Caco-2 (cell line): ENCODE results near the gene RHPN2. TPM values are rescaled to one million over a fixed set of nuclear protein-coding genes. Genes with fewer than 3 reads are reported as not detected.
A peak's percentile ranks its signal among the peaks of the same experiment; 100 is the strongest.

Experiments used
- BruUV-seq: library from RNA; stranded (reverse); fragments of 400-500 nt; replicated peaks from 2 replicates; lab custom pipeline; 2021; lab: Mats Ljungman, UMichigan
- CTCF ChIA-PET: fragments of 300-600 bp; sonication (Branson Sonifier 250); formaldehyde crosslinking; loops from one replicate; lab custom pipeline; 2022; ENCODE audit warnings: antibody characterized with exemption; lab: Charles Lee
- POLR2A ChIA-PET: fragments of 300-600 bp; sonication (Branson Sonifier 250); formaldehyde crosslinking; loops from one replicate; lab custom pipeline; 2022; ENCODE audit warnings: antibody characterized with exemption; lab: Charles Lee
- DNase-seq, 2 experiments: peaks; one replicate each; pipeline versions ENCODE4 v3.0.0 to v3.0.0-alpha.2; 2020 to 2022
- H3K27me3 ChIP-seq: replicated peaks from 2 replicates; pipeline ENCODE4 v1.6.0; 2011; ENCODE audit warnings: low read length; ENCODE audit not compliant: control insufficient read depth, insufficient read depth
- H3K36me3 ChIP-seq: 2 replicates; pipeline ENCODE4 v1.5.1; 2011; ENCODE audit warnings: low read length; ENCODE audit not compliant: control insufficient read depth, insufficient read depth
- H3K4me1 ChIP-seq: fragments of 250-450 bp; sonication (Bioruptor Pico); 2 replicates; pipeline ENCODE4 v1.5.1; 2020; ENCODE audit warnings: mild to moderate bottlenecking
- H3K4me3 ChIP-seq: 2 replicates; pipeline ENCODE4 v1.5.1; 2011; ENCODE audit warnings: low read depth, mild to moderate bottlenecking, control low read depth, low read length
- H3K9me3 ChIP-seq: fragments of 250-450 bp; sonication (Bioruptor Pico); 2 replicates; pipeline ENCODE4 v1.5.1; 2020; ENCODE audit warnings: mild to moderate bottlenecking, moderate library complexity
- H3K27ac Mint-ChIP-seq: one replicate; pipeline ENCODE4 v1.8.0; 2022; ENCODE audit warnings: mixed read lengths; ENCODE audit not compliant: unreplicated experiment
- H3K27me3 Mint-ChIP-seq: one replicate; pipeline ENCODE4 v1.8.0; 2022; ENCODE audit warnings: mixed read lengths; ENCODE audit not compliant: insufficient read depth, unreplicated experiment
- H3K36me3 Mint-ChIP-seq: one replicate; pipeline ENCODE4 v1.8.0; 2022; ENCODE audit warnings: mild to moderate bottlenecking, mixed read lengths; ENCODE audit not compliant: insufficient read depth, unreplicated experiment
- H3K4me1 Mint-ChIP-seq: one replicate; pipeline ENCODE4 v1.8.0; 2022; ENCODE audit warnings: low read depth, mixed read lengths; ENCODE audit not compliant: unreplicated experiment
- H3K4me3 Mint-ChIP-seq: one replicate; pipeline ENCODE4 v1.8.0; 2022; ENCODE audit warnings: mild to moderate bottlenecking, moderate library complexity, mixed read lengths; ENCODE audit not compliant: unreplicated experiment
- H3K9me3 Mint-ChIP-seq: one replicate; pipeline ENCODE4 v1.8.0; 2022; ENCODE audit warnings: mixed read lengths; ENCODE audit not compliant: unreplicated experiment
- CTCF ChIP-seq, 2 experiments: fragments of 200-600 bp in 1 of 2; IDR thresholded peaks; 1 replicate in 1 of 2; 2 replicates in 1 of 2; pipeline versions ENCODE4 v1.5.1 to v1.8.0; 2011 to 2022; ENCODE audit warnings: antibody characterized with exemption in 1 of 2, control low read depth in 1 of 2, inconsistent platforms in 1 of 2, low read depth in 1 of 2, low read length in 1 of 2, mild to moderate bottlenecking in 1 of 2, moderate library complexity in 1 of 2; ENCODE audit not compliant: insufficient read depth in 1 of 2, severe bottlenecking in 1 of 2, unreplicated experiment in 1 of 2
- intact Hi-C: fragments of 100-400 bp; cut with micrococcal nuclease; formaldehyde crosslinking; loops from one replicate; pipeline ENCODE4 v1.10.0; 2022; ENCODE audit not compliant: unreplicated experiment
- total RNA-seq: library from RNA; stranded (reverse); gene quantifications from 2 replicates; pipeline ENCODE4 v1.2.3, GENCODE V29; 2022

The RHPN2 gene
- total RNA-seq, 1 experiment from 2014 or later = 69.5 TPM

- no peaks in the 10 kb centered on the region for H3K27me3 Mint-ChIP-seq
- H3K9me3 Mint-ChIP-seq = no peaks in the 10 kb centered on the region
- Histone ChIP-seq H3K9me3 (no peaks in the 10 kb centered on the region), H3K27me3 (no peaks in the 10 kb centered on the region), H3K36me3 (peaks cover 3% of the 10 kb centered on the region; the same call in 1 of the 2 replicates), H3K4me1 (peaks cover 40% of the 10 kb centered on the region), H3K4me3 (no peak overlapping the region)
- no TSS peak for BruUV-seq
- H3K4me3 Mint-ChIP-seq = no peak overlapping the region
- CTCF ChIA-PET = no interaction called here
- H3K27ac Mint-ChIP-seq = peak overlapping the region; percentile 35
- intact Hi-C loops = no loop called here
- TF ChIP-seq CTCF (IDR thresholded peaks at IDR 0.05; ENCODE audit: insufficient read depth in 1 of 2, low read depth in 1 of 2, low read length in 1 of 2, severe bottlenecking in 1 of 2, unreplicated experiment in 1 of 2) = no peak
- no peak for DNase-seq
- POLR2A ChIA-PET = no interaction called here
- peaks cover 94% of the 10 kb centered on the region for H3K36me3 Mint-ChIP-seq
- H3K4me1 Mint-ChIP-seq = peaks cover 29% of the 10 kb centered on the region
These were observed 10.1 kb downstream of the RHPN2 start for GRCh38 chr19:33054623-33055022.

DNA sequence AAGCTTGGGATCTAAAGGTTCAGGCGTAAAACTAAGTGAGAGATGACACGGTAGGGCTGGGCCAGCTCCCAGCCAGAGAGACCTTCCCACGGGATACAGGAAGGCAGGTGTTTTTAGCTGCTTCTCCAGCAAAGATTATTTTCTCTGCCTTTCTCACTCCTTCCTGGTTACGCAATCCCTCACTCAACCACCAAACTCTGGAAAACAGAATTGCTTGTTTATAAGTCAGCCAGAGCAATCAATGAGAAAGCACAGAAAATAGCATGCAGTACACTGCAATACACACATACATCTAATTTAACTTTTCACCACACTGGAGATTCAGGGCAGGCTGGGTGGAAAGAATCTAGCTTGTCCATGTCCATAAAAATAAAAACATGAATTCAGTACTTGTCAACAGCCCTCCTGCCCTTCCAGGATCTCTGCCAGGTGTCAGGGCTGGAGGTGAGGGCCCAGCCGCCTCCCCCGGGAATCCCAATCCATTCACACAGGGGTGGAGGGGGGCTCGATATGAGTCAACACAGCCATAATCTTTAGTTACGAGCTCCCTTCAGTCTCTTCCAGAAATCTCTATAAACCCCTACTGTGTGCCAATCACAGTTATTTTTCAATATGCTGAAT is 12.2 kb downstream of the RHPN2 start:
- no peak for TF ChIP-seq CTCF (IDR thresholded peaks at IDR 0.05; ENCODE audit: insufficient read depth in 1 of 2, low read depth in 1 of 2, low read length in 1 of 2, severe bottlenecking in 1 of 2, unreplicated experiment in 1 of 2)
- Mint-ChIP-seq H3K9me3 (no peaks in the 10 kb centered on the region), H3K4me3 (no peak overlapping the region), H3K27me3 (no peaks in the 10 kb centered on the region), H3K36me3 (peaks cover 96% of the 10 kb centered on the region), H3K4me1 (peaks cover 38% of the 10 kb centered on the region), H3K27ac (peak overlapping the region; percentile 98)
- Histone ChIP-seq H3K27me3 (no peaks in the 10 kb centered on the region), H3K4me1 (peaks cover 52% of the 10 kb centered on the region), H3K36me3 (peaks cover 3% of the 10 kb centered on the region; the same call in 1 of the 2 replicates), H3K4me3 (no peak overlapping the region), H3K9me3 (no peaks in the 10 kb centered on the region)
- intact Hi-C loops = no loop called here
- peak in 1 of 2 experiments; percentile 55 for DNase-seq
- CTCF ChIA-PET = interaction anchor here (0.6 kb wide), 1 partner anchor 26 kb away, joined by 3 read pairs; no protein-coding TSS in a partner anchor
- no TSS peak for BruUV-seq
- POLR2A ChIA-PET = interaction anchor here (0.5 to 1.2 kb wide), 4 partner anchors 11 to 26 kb away, joined by 3 to 11 read pairs (median 4); partner anchors contain the start of gene RHPN2

DNA sequence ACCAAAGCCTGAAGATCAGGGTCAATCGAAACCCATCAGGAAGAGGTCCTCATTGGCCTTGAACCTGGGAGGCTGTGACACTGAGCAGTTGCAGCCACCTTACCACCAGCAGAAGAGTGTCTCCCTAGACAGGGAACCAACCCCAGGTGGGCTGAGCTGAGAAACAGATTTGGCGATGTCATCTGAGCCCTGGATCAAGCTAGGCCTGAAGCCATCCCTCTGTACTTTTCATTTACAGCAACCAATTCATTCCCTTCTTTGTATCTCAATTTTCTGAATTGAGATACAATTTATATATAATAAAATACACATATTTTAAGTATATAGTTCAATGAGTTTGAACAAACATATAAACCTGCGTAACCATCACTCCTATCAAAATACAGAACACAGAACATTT is 14.6 kb downstream of the RHPN2 start:
- H3K27me3 ChIP-seq = no peaks in the 10 kb centered on the region
- H3K9me3 ChIP-seq = no peaks in the 10 kb centered on the region
- no TSS peak for BruUV-seq
- peaks cover 2% of the 10 kb centered on the region; the same call in 1 of the 2 replicates for H3K36me3 ChIP-seq
- POLR2A ChIA-PET = no interaction called here
- no peak for TF ChIP-seq CTCF (IDR thresholded peaks at IDR 0.05; ENCODE audit: insufficient read depth in 1 of 2, low read depth in 1 of 2, low read length in 1 of 2, severe bottlenecking in 1 of 2, unreplicated experiment in 1 of 2)
- H3K4me1 Mint-ChIP-seq = peaks cover 54% of the 10 kb centered on the region
- H3K36me3 Mint-ChIP-seq = peaks cover 96% of the 10 kb centered on the region
- H3K4me3 ChIP-seq = no peak overlapping the region
- DNase-seq = no peak
- peak overlapping the region; percentile 98 for H3K27ac Mint-ChIP-seq
- peak overlapping the region; percentile 68 for H3K4me3 Mint-ChIP-seq
- no peaks in the 10 kb centered on the region for H3K27me3 Mint-ChIP-seq
- CTCF ChIA-PET = no interaction called here
- H3K4me1 ChIP-seq = peaks cover 70% of the 10 kb centered on the region
- H3K9me3 Mint-ChIP-seq = no peaks in the 10 kb centered on the region
- intact Hi-C loops = no loop called here
